GM12891 (cell line): ENCODE measurements around the gene CDC20B.

Source experiments
- POLR2A ChIP-seq: IDR thresholded peaks from 2 replicates; pipeline ENCODE4 v1.6.1; 2011; ENCODE audit warnings: low read depth, low read length, control low read depth
- POU2F2 ChIP-seq: IDR thresholded peaks from 2 replicates; pipeline ENCODE4 v1.6.1; 2011; ENCODE audit warnings: low read depth, mild to moderate bottlenecking, control low read depth, low read length, moderate library complexity

DNA sequence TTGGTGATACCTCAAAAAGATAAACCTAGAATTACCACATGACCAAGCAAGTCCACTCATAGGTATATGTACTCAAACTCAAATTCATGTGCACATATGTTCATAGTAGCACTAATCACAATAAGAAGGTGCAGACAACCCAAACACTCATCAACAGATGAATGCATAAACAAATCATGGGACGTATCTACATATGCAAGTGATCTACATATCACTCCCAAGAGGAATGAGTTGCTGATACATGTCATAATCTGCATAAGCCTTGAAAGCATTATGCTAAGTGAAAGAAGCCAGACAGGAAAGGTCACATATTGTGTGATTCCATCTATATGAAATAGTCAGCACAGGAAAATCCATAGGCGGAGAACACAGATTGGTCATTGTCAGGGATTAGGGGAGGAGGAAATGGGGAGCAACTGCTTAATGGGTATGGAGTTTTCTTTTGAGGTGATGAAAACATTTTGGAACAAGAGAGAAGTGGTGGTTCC, 23.6 kb downstream of the CDC20B start:
- TF ChIP-seq POLR2A = no peak
- no peak for TF ChIP-seq POU2F2
